Cardiac muscle cell (in vitro differentiated cells and primary cell): ENCODE measurements around the gene IFIT3. TPM values are rescaled to one million over a fixed set of nuclear protein-coding genes. Genes with fewer than 3 reads are reported as not detected.

Experiments used
- DNase-seq, 2 donors: peaks; one replicate each; pipeline versions ENCODE4 v3.0.0 to v3.0.0-alpha.2; 2010 to 2017; ENCODE audit warnings: low read depth in 1 of 2, low spot score in 1 of 2
- H3K27ac ChIP-seq: fragments of 200-600 bp; sonication (generic); 2 replicates; pipeline ENCODE4 v1.5.1; 2016
- H3K27me3 ChIP-seq: fragments of 200-600 bp; sonication (generic); 2 replicates; pipeline ENCODE4 v1.6.0; 2016; ENCODE audit warnings: control low read depth
- H3K36me3 ChIP-seq: fragments of 200-600 bp; sonication (generic); 2 replicates; pipeline ENCODE4 v1.5.1; 2016; ENCODE audit warnings: control low read depth
- H3K4me1 ChIP-seq: fragments of 200-600 bp; sonication (generic); 2 replicates; pipeline ENCODE4 v1.8.1; 2017; ENCODE audit warnings: low read depth, mild to moderate bottlenecking, mixed run types
- H3K4me3 ChIP-seq: fragments of 200-600 bp; sonication (generic); 2 replicates; pipeline ENCODE4 v1.5.1; 2016; ENCODE audit warnings: mild to moderate bottlenecking
- H3K9me3 ChIP-seq: fragments of 200-600 bp; sonication (generic); 2 replicates; pipeline ENCODE4 v1.5.1; 2017; ENCODE audit warnings: low read depth, mild to moderate bottlenecking, control low read depth
- CTCF ChIP-seq: IDR thresholded peaks from 2 replicates; pipeline ENCODE4 v1.5.1; 2012; ENCODE audit warnings: low read depth, mild to moderate bottlenecking, low read length
- polyA plus RNA-seq: library from polyadenylated mRNA; unstranded; fragments of >200 nt; fragmentation: Nextera tagmentation; extraction: Ambion mirVana; gene quantifications from 2 replicates; pipeline ENCODE4 v1.2.1, GENCODE V29; 2016
- total RNA-seq: library from RNA; depleted of rRNA; stranded (reverse); fragments of >200 nt; gene quantifications from 2 replicates; pipeline ENCODE4 v1.2.3, GENCODE V29; 2016

The IFIT3 gene
- total and polyA plus RNA-seq, 2 experiments from 2014 or later = 0.24 to 0.70 TPM

- Histone ChIP-seq H3K4me3 (no peak overlapping the region), H3K27ac (no peak overlapping the region), H3K36me3 (no peaks in the 10 kb centered on the region), H3K27me3 (no peaks in the 10 kb centered on the region), H3K9me3 (no peaks in the 10 kb centered on the region), H3K4me1 (no peaks in the 10 kb centered on the region)
- no peak for TF ChIP-seq CTCF
- no peak for DNase-seq
Observed at GRCh38 chr10:89304925-89305324, 22.9 kb upstream of the IFIT3 start.

GRCh38 chr10:89305766-89306433, 21.9 kb upstream of the IFIT3 start:
- DNase-seq = no peak
- Histone ChIP-seq H3K27ac (no peak overlapping the region), H3K9me3 (no peaks in the 10 kb centered on the region), H3K27me3 (no peaks in the 10 kb centered on the region), H3K4me3 (no peak overlapping the region), H3K36me3 (no peaks in the 10 kb centered on the region), H3K4me1 (no peaks in the 10 kb centered on the region)
- TF ChIP-seq CTCF = no peak

GRCh38 chr10:89306434-89307268, 21.1 kb upstream of the IFIT3 start:
- H3K9me3 ChIP-seq = no peaks in the 10 kb centered on the region
- H3K27me3 ChIP-seq = no peaks in the 10 kb centered on the region
- H3K4me3 ChIP-seq = no peak overlapping the region
- TF ChIP-seq CTCF = no peak
- no peak for DNase-seq
- no peaks in the 10 kb centered on the region for H3K36me3 ChIP-seq
- no peaks in the 10 kb centered on the region for H3K4me1 ChIP-seq
- no peak overlapping the region for H3K27ac ChIP-seq

GRCh38 chr10:89307269-89307577, 20.6 kb upstream of the IFIT3 start:
- no peak overlapping the region for H3K27ac ChIP-seq
- no peaks in the 10 kb centered on the region for H3K4me1 ChIP-seq
- no peak for TF ChIP-seq CTCF
- H3K9me3 ChIP-seq = no peaks in the 10 kb centered on the region
- no peak overlapping the region for H3K4me3 ChIP-seq
- H3K27me3 ChIP-seq = no peaks in the 10 kb centered on the region
- no peak for DNase-seq
- no peaks in the 10 kb centered on the region for H3K36me3 ChIP-seq

GRCh38 chr10:89308266-89308665, 19.5 kb upstream of the IFIT3 start:
- Histone ChIP-seq H3K27me3 (no peaks in the 10 kb centered on the region), H3K4me1 (no peaks in the 10 kb centered on the region), H3K9me3 (no peaks in the 10 kb centered on the region), H3K36me3 (no peaks in the 10 kb centered on the region), H3K27ac (no peak overlapping the region), H3K4me3 (no peak overlapping the region)
- no peak for TF ChIP-seq CTCF
- no peak for DNase-seq
